ENCODE data around the gene DCAF11.
A peak's percentile ranks its signal among the peaks of the same experiment; 100 is the strongest.
"Not testable (repeated sequence)": the region's sequence is repeated elsewhere in the genome, so short reads cannot be mapped to it uniquely, and the experiment has no call there.

DCAF11 gene

DNA sequence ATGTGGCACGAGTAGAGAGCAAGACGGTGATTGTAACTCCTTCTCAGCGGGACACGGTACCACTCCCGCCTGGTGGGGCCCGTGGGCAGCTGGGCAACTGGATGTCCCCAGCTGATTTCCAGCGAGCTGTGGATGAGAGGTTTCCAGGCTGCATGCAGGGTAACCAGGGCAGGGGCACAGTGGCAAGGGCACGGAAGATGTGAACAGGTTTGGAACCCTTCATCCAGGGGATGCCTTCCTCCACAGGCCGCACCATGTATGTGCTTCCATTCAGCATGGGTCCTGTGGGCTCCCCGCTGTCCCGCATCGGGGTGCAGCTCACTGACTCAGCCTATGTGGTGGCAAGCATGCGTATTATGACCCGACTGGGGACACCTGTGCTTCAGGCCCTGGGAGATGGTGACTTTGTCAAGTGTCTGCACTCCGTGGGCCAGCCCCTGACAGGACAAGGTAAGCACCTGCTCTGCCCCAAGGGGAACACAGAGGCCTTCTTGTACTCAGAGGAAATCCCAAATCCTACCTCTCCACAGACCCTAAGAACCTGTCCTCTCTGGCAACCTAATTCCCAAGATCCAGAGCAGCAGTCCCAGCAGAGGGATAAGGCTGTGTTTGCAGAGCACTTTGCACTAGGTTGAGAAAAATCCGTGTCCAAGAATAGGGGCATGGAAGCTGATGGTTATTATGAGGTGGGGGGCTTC lies 16.2 kb upstream of the DCAF11 start:
- no peak for DNase-seq

DNA sequence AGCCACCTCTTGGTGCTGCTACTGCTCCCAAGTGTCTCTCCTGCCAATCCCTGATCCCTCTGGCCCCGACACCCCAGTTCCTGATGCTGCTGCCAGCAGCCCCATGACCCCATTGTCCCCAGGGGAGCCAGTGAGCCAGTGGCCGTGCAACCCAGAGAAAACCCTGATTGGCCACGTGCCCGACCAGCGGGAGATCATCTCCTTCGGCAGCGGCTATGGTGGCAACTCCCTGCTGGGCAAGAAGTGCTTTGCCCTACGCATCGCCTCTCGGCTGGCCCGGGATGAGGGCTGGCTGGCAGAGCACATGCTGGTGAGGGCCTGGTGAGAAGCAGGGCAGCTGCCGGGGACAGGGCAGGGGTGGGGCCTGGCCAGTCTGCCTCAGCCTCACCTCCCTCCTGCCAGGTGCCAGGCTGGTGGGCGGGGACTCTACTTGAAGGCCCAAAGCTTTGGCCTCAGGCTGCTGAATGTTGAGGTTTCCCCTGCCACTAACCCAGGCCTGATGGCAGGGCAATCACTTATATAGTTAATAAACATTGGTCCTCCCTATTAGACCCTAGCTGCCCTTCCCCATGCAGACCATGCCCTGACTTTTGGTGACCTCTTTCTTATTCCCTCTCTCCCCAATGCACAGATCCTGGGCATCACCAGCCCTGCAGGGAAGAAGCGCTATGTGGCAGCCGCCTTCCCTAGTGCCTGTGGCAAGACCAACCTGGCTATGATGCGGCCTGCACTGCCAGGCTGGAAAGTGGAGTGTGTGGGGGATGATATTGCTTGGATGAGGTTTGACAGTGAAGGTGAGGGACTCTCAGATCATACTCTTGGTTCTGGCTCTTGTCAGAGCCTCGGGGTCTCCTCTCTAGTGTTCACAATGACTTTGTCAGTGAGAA lies 15.4 kb upstream of the DCAF11 start:
- no peak for DNase-seq

DNA sequence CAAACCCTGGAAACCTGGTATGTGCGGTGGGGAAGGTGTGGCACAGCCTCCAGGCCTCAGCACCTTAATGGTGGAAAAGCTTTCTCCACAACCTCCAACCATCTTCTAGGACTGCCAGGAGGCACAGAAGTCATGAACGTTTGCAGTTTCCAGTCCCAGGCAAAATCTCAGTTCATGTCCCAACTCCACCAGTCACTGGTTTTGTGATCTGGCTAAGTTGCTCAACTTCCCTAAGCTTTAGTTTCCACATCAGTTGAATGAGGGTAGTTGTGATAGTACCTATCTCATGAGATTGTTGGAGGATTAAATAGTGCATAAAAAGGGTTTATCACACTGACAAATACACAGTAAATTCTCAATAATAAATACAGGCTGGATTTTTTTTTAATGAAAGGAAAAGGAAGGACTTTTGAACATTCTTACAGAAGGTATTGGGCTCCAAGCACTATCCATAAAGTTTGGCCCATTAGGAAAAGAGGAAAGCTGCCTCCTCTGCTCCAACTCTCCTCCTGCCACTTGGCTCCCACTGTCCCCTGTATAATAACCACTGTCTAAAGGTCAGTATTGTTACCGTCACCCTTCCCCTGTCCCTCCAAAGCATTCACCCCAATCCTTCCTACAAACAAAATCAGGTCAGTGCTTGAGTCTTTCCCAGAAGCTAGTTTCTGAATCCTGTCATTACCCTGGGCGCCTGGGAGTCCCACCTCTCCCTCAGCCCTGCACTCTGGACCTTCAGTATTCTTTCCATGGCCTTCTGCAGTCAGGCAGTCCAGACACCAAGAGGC lies 14.2 kb upstream of the DCAF11 start:
- DNase-seq, result no peak

DNA sequence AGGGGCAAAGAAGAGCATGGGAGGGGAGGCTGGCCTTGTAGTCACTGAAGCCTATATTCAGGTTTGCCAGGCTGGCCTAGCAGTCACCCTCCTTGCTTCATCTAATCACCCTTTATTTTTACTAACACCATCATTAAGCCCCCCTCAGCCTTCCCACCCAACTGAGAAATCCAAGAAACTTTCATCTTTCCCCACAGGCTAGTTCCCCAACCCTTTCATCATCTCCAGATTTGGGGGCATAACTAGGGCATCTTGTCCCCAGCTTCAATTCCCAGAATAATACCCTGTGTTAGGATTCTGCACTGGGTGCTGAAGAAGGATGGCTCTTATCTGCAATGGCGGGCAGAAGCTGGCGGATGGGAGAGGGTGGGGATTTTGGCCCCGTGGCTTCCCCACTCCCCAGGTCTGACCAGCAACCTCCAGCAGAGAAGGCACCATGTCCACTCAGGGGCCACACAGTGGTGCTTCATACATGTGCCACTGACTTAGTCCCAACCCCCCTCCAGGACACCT lies 13.5 kb upstream of the DCAF11 start:
- DNase-seq, result no peak

DNA sequence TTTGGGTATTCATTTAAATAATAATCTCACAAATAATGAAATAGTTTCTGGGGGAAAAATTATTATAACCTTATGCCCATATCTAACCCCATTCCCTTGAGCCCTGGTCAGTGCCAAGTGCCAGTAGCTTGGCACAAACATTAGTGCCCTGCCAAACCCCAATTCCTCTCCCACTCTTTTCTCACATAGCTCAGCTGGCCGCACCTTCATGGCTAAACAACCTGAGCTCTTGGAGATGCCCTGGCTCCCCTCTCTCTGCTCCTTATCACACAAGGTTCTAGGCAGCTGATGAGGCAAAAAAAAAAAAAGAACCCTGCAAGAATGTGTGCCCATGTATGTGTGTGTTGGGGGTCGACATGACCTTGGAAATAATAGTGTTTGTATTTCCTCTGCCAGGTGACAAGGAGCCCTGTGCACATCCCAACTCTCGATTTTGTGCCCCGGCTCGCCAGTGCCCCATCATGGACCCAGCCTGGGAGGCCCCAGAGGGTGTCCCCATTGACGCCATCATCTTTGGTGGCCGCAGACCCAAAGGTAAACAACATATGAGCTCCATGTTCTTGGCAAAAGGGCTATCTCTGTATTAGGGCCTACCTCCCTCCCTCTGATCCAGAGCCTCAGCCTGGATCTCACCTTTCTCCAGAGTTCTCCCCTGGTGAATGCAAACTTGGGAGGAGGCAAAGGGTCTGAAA lies 12.1 kb upstream of the DCAF11 start:
- DNase-seq, result no peak

DNA sequence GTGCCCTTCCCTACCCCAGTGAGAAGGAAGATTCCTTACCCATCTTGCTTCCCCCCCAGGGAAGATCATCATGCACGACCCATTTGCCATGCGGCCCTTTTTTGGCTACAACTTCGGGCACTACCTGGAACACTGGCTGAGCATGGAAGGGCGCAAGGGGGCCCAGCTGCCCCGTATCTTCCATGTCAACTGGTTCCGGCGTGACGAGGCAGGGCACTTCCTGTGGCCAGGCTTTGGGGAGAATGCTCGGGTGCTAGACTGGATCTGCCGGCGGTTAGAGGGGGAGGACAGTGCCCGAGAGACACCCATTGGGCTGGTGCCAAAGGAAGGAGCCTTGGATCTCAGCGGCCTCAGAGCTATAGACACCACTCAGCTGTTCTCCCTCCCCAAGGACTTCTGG lies 11.1 kb upstream of the DCAF11 start:
- DNase-seq, result no peak

DNA sequence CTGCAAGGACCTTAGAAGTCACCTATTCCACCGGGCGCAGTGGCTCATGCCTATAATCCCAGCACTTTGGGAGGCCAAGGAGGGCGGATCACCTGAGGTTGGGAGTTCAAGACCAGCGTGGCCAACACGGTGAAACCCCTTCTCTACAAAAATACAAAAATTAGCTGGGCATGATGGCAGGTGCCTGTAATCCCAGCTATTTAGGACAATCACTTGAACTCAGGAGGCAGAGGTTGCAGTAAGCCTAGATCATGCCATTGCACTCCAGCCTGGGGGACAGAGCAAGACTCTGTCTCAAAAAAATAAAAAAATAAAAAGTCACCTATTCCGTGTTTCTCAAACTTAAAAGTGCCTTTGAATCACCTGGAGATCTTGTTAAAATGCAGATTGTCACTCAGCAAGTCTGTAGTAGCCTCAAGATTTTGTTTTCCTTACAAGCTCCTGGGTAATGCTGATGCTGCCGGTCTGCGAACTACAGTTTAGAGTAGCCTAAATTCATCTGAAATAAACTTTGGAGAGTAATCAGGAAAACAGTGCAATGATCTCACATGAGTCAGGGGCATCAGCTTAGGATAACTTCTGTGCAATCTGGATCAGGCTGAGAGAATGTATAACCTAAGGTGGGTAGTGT lies 8.9 kb upstream of the DCAF11 start:
- not testable (repeated sequence) for DNase-seq

DNA sequence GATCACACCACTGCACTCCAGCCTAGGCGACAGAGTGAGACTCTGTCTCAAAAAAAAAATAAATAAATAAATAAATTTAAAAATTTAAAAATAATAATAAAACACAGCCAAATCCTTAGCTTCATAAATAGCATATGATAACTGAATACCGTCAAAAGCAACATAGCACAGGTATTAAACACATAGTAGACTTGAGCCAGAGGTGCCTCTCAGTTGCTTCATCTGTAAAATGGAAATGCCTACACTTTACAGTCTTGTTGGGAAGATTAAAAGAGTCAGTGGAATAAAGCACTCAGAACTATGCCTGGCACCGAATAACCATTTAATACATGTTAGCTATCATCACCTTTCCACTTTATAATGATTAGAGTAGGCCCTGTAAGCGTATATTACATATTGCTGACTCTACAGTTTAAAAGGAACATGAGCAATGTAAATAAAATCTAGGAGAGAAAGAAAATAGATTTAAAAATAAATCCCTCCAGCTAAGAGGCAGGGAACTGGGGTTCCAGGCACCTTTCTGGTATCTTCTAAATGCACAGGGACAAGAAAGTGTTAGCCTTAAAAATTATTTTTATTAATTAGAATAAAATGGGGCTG lies 7.8 kb upstream of the DCAF11 start:
- no peak for DNase-seq

DNA sequence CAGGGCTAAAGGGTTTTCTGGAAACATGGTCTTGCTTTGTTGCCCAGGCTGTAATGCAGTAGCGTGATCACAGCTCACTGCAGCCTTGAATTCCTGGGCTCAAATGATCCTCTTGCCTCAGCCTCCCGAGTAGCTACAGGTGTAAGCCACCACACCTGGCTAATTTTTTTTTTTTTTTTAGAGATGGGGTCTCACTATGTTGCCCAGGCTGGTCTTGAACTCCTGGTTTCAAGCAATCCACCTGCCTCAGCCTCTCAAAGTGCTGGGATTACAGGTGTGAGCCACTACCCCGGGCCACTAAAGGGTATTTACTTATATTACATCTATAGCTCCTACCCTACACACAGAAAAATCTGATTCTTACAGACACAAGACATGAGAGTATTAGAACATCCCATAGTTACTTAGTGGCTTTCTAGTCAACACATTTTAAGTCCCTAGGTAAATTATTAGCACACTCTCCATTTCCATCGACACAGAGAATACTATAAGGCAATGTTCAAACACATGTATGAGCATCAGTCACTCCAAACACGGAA lies 6.2 kb upstream of the DCAF11 start:
- no peak for DNase-seq

DNA sequence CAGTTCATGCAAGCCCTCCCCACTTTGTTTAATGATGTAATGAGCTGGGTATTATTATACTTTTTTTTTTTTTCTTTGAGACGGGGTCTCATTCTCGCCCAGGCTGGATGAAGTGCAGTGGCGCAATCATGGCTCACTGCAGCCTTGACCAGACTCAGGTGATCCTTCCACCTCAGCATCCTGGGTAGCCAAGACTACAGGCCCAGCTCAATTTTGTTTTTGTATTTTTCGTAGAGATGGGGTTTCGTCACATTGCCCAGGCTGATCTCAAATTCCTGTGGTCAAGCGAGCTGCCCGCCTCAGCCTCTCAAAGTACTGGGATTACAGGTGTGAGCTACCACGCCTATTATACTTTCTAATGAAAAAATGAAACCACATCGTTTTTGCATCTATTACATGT lies 4.5 kb upstream of the DCAF11 start:
- DNase-seq, result no peak

DNA sequence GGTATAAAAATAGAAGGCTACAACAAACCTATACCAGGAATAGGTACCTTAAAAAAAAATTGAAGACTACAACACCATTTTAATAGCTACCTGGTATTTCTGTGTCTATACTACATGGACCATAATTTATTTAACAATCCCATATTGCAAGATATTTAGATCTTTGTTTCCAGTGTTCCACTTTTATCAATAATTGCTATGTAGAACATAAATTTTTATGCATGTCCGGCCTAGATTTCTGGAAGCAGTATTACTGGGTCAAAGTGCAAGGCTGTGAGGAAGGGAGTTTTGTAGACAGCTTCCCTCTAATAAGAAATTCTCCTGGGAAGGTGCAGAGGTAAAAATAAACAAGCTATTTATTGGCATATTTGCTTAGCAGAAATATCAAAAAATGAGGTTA lies 4.1 kb upstream of the DCAF11 start:
- DNase-seq, result no peak

DNA sequence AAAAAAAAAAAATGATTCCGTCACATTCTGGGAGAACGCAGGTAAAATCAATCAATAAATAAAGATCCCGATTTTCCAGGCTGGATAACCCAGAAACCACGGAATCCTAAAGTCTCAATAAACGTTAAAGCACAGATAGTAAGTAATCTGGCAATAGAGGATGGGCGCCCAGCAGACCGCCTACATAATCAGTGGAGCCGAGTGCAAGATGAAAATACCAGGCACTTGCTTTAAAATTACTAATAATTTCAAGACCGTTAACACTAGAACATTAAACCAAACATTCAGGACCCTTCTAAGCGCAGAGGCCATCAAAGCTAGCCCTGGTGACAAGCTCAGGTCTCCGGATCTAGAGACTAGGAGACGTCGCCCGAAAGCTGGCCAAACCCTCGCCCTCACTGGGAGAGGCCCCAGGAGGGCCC lies 1.2 kb upstream of the DCAF11 start:
- no peak for DNase-seq

DNA sequence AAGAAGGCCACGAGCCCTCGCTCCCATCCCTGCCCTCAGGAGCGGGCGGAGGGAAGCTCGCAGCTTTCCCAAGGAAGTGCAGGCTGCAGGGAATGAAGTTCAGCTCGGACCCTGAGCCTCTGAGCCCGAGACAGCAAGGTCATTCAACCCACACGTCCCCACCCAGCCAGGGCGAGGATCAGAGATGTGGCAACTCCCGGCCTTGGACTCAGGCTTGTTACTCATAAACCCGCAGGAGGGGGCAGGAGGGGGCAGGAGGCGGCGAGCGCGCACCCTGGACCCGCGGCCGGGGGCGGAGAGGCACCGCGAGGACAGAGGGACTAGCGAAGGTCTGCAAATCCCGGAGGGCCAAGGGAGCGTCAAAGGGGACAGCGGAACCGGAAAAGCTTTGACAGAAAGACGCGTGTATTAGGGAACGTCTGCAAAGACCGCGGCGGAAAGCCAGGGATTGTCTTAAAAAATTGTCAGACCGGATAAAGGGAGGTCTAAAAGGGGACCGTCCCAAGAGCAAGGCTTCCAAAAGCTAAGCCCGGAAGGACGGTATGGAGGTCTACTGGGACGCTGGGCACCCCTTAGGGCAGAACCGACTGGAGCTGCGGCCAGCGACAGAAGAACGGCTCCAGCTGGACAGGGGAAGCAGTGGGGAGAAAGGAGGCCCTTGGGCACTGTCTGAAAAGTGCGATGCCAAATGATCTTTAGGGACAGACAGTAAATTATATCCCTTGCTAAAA lies 611 bp upstream of the DCAF11 start:
- peak; percentile 90 for DNase-seq

DNA sequence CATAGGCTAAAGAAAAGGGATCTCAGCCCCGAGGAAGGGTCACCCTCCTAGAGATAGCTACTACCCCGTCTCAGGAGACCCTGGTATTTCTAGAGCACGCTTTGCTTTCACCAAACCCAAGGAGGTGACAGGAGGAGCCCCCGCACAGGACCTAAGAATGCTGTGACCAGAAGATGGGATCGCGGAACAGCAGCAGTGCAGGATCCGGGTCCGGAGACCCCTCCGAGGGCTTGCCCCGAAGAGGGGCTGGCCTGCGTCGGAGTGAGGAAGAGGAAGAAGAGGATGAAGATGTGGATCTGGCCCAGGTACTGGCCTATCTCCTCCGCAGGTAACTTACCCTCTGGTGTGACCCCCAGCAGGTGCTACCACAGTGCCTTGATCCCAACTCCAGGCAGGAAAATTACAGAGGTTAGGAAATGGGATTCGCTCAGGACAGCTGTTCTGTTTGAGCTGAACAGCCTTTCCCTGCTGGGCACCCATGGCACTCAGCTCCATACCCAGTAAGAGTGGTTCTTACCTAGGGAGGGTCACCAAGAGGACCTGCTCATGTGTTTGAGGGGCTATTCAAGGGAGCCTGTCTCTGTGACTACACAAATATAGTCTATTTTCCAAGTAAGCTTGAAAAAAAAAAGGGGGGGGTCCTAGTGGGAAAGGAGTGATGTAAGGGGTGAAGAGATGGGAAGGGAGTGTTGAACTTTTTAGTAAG lies 998 bp downstream of the DCAF11 start:
- no peak for DNase-seq

DNA sequence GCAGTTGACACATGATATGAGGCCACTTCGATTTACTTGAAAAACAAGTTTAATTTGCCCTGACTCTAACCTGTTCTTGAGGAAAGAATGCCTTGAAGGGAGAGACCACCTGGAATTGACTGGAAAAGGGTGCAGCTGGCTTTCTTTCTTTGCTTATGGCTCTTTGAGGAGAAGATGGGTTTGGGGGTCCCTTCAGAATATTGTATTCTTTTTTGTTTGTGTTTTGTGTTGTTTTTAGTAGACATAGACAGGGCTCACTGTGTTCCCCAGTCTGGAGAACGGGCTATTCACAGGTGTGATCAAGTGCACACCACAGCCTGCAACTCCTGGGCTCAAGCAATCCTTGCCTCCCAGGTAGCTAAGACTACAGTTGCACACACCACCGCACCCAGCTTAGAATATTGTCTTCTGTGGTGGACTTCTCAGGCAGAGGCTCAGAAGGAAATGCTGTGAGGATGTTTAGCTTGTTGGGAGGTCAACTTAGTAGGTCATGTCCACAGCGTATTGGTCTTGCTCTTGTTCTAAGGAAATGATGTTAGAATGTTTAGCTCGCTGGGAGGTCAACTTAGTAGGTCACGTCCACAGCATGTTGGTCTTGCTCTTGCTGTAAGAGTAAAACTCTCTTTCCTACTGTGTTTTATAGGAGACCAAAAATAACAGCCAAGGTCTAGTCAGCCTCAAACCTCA lies 1.7 kb downstream of the DCAF11 start:
- DNase-seq, result no peak

DNA sequence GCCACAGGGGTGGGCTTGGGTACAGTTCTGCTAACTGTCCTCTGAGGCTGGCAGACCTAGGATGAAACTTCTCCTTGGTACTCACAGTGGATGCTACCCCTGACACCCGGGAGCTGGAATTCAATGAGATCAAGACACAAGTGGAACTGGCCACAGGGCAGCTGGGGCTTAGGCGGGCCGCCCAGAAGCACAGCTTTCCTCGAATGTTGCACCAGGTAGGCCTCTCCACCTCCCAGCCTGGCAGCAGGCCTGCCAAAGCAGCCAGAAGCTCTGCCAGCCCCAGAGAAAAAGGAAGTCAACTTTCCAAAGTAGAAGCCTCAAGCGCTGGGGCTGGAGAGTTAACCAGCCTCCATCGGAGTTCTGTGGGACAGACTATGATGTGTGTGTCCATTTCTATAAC lies 2.6 kb downstream of the DCAF11 start:
- DNase-seq, result no peak

DNA sequence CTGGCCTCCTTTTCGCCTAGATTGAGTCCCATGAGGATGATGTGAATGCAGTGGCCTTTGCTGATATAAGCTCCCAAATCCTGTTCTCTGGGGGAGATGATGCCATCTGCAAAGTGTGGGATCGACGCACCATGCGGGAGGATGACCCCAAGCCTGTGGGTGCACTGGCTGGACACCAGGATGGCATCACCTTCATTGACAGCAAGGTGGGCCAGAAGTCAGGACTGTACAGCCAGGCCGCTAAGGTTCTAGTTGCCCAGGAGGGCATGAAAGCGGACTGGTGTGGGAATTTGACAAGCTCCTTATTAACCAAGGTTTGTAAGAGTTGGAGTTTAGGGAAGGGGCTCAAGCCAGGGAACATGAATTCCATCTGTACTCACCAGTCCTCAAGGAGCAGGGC lies 5.1 kb downstream of the DCAF11 start:
- no peak for DNase-seq

DNA sequence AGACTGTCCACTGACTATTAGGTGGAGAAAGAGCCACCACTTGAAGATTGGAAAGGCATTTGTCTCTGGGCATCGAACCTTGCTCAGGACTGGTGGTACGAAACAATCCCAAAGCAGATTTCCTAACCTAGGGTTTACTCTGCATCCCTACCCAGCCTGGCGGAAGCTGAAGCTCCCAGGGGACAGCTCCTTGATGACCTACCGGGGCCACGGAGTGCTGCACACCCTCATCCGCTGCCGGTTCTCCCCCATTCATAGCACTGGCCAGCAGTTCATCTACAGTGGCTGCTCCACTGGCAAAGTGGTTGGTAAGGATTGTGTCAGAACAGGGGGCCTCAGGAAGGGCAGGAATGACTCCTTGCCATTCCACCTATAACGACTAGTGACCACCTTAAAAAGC lies 6.6 kb downstream of the DCAF11 start:
- no peak for DNase-seq

DNA sequence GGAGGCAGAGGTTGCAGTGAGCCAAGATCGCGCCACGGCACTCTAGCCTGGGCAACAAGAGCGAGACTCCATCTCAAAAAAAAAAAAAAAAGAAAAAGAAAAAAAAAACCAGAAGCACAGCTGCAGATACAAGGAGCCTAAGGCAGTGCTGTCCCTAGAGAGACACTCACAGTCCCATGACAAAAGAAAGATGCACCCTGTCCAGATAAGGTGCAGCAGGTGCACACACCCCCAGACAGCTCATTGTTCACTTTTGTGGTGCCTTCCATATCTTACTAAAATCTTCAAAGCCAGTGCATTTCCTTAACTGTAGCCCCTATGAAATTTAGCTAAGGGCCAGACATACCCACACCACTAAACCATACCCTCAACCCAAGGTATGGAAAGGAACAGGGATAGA lies 7.8 kb downstream of the DCAF11 start:
- DNase-seq, result no peak

DNA sequence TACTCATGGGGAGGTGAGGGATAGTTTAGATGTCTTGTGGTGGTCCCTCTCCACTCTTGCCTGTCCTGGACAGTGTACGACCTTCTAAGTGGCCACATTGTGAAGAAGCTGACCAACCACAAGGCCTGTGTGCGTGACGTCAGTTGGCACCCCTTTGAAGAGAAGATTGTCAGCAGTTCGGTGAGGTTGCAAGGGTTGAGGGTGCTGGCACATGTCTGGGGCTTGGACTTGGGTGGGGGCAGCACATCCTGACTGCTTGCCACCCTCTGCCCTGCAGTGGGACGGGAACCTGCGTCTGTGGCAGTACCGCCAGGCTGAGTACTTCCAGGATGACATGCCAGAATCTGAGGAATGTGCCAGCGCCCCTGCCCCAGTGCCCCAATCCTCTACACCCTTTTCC lies 8.3 kb downstream of the DCAF11 start:
- no peak for DNase-seq

Measured in stimulated activated CD4-positive, alpha-beta T cell treated with anti-CD3 and anti-CD28 coated beads, Interleukin-1b, Interleukin-23, amount 100 ng/mL, for 48 hours (primary cell).